IPS-18a (cell line): ENCODE measurements around the gene CHD6.

Experiments
- H3K27ac ChIP-seq: one replicate; pipeline ENCODE4 v1.5.1; 2013; ENCODE audit warnings: low read length
- H3K27me3 ChIP-seq: one replicate; pipeline ENCODE4 v1.6.1; 2013; ENCODE audit warnings: mild to moderate bottlenecking, low read length; ENCODE audit not compliant: control insufficient read depth, insufficient read depth
- H3K36me3 ChIP-seq: one replicate; pipeline ENCODE4 v1.6.1; 2013; ENCODE audit warnings: low read depth, low read length; ENCODE audit not compliant: control insufficient read depth
- H3K4me1 ChIP-seq: one replicate; pipeline ENCODE4 v1.6.1; 2013; ENCODE audit warnings: low read depth, low read length; ENCODE audit not compliant: control insufficient read depth
- H3K4me3 ChIP-seq: one replicate; pipeline ENCODE4 v1.5.1; 2013; ENCODE audit warnings: low read length
- H3K9ac ChIP-seq: one replicate; pipeline ENCODE4 v1.6.1; 2013; ENCODE audit warnings: mild to moderate bottlenecking, low read length, moderate library complexity
- H3K9me3 ChIP-seq: one replicate; pipeline ENCODE4 v1.6.1; 2013; ENCODE audit warnings: low read depth, low read length; ENCODE audit not compliant: control insufficient read depth

CHD6 gene

DNA sequence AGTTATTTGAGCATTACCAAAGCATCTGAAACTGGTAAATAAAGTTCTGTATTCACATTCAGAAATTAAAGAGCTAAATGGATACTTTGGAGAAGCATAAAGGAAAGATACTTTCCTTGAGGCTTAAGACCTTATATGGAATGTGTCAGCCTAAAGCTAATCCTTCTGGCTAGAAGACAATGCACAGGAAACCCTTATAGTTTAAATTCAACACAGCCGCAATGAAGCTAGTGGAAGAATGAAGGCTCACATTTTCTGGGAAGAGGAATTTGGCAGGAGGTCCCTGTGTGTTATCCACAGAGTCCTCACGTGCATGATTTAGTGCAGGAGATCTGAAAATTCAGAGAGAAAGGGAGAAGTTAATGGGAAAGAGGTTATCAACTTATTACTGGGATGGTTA, 21.5 kb upstream of the CHD6 start:
- no peak overlapping the region for H3K4me3 ChIP-seq
- no peak overlapping the region for H3K27ac ChIP-seq
- no peaks in the 10 kb centered on the region for H3K36me3 ChIP-seq
- H3K4me1 ChIP-seq = peaks cover 7% of the 10 kb centered on the region
- H3K9me3 ChIP-seq = no peaks in the 10 kb centered on the region
- no peaks in the 10 kb centered on the region for H3K27me3 ChIP-seq
- no peak overlapping the region for H3K9ac ChIP-seq

DNA sequence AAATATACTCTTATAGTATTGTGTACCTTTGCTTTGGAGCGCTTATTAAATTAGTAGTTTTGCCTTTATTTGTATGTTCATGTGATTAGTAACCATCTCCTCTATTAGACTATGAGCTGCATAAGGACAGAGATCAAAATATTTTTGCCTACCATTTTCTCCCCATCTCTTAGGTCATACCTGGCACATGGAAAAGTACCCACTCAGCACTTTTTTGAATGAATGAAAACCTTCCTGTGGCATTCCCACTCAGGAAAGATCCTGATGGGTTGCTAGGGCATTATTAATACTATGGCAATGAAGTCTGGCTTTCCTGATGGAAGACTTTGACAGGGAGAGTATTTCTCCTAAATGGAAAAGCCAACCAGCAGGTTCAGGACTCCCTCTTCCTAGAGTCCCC, 20.3 kb upstream of the CHD6 start:
- Histone ChIP-seq H3K27ac (no peak overlapping the region), H3K36me3 (no peaks in the 10 kb centered on the region), H3K9me3 (no peaks in the 10 kb centered on the region), H3K9ac (no peak overlapping the region), H3K27me3 (no peaks in the 10 kb centered on the region), H3K4me1 (peaks cover 7% of the 10 kb centered on the region), H3K4me3 (no peak overlapping the region)

DNA sequence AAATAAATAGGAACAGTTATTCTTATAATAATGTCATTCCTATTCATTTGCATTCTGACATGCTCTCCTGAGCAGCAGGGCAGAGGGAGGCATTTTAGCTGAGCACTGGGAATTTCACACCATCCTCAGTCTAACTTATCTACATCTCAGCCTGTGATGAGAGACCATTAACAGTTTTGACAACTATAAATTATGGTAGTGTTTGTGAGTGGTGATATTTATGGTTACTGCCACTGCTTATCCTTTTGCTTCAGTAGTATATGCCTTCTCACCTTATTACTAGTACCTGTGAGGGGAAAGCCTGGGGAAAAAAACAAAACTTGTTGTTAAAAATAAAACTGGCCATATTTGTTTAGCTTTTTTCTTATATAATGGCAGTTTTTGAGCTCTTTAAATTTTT, 17.0 kb upstream of the CHD6 start:
- Histone ChIP-seq H3K27me3 (no peaks in the 10 kb centered on the region), H3K4me1 (peaks cover 7% of the 10 kb centered on the region), H3K9me3 (no peaks in the 10 kb centered on the region), H3K9ac (no peak overlapping the region), H3K36me3 (no peaks in the 10 kb centered on the region), H3K4me3 (no peak overlapping the region), H3K27ac (no peak overlapping the region)

DNA sequence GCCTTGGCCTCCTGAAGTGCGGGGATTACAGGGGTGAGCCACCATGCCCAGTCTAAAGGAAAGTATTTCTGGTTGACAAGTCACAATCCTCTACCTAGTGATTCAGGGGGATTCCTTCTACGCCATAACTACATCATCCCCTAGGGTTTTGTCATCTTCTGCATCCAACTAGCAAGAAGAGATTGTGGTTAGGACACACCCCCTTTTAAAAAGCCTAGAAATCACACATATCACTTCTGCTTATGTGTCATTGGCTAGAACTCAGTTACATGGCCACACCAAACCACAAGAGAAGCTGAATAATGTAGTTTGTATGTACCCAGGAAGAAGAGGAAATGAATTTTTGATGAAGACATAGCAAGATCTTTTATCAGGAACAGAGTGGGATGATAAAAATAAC, 14.7 kb upstream of the CHD6 start:
- Histone ChIP-seq H3K4me1 (peaks cover 4% of the 10 kb centered on the region), H3K36me3 (no peaks in the 10 kb centered on the region), H3K27me3 (no peaks in the 10 kb centered on the region), H3K9ac (no peak overlapping the region), H3K27ac (no peak overlapping the region), H3K4me3 (no peak overlapping the region), H3K9me3 (no peaks in the 10 kb centered on the region)

DNA sequence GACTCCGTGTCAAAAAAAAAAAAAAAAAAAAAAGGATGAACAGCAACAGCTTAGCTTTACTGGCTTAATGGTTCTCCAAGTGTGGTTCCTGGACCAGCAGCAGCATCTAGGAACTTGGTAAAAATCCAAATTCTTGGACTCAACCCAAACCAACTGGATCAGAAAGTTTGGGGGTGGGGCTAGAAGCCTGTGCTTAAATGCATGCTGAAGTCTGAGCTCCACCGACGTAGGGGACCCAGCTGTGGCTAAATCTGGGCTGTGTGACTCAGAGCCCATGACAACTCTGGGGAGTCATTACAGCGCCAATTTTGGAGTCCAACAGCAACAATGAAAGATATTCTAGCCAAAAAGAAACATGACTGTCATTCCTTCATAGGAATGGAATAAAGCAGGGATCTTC, 13.6 kb upstream of the CHD6 start:
- H3K36me3 ChIP-seq = no peaks in the 10 kb centered on the region
- peaks cover 8% of the 10 kb centered on the region for H3K4me1 ChIP-seq
- no peaks in the 10 kb centered on the region for H3K9me3 ChIP-seq
- H3K9ac ChIP-seq = no peak overlapping the region
- no peak overlapping the region for H3K4me3 ChIP-seq
- no peak overlapping the region for H3K27ac ChIP-seq
- H3K27me3 ChIP-seq = no peaks in the 10 kb centered on the region

DNA sequence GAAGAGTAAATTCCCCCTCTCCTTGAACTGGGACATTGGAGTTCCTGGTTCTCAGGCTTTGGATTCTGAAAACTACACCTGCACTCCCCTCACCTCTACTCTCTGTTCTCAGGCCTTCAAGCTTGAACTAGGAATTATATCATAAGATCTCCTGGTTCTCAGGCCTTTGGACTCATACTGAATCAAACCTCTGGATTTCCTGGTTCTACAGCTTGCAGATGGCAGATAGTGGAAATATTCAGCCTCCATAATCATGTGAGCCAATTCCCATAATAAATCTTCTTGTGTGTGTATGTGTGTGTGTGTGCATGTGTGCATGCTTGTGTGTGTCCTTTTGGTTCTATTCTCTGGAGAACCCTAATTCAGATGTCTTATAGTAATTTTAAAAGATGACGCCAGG, 12.7 kb upstream of the CHD6 start:
- Histone ChIP-seq H3K36me3 (no peaks in the 10 kb centered on the region), H3K9me3 (no peaks in the 10 kb centered on the region), H3K4me1 (peaks cover 8% of the 10 kb centered on the region), H3K27me3 (no peaks in the 10 kb centered on the region), H3K9ac (no peak overlapping the region), H3K4me3 (no peak overlapping the region), H3K27ac (no peak overlapping the region)

DNA sequence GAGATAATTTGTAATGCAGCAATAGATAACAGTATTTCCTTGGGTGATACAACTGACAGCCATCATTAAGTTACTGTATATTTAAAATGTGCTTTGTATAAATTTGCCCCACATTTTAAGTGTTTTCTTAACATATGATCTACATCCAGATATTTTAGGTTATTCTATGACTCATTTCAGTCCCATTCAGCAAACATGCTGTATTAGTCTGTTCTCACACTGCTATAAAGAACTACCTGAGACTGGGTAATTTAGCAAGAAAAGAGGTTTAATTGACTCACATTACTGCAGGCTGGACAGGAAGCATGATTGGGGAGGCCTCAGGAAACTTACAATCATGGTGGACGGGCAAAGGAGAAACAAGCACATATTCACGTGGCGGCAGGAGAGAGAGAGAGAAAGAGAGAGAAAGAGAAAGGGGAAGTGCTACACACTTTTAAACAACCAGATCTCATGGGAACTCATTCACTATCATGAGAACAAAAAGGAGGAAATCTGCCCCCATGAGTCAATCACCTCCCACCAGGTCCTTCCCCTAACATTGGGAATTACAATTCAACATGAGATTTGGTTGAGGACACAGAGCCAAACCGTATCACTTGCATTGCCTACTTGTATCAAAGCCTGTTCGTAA, 9.6 kb upstream of the CHD6 start:
- Histone ChIP-seq H3K9me3 (no peaks in the 10 kb centered on the region), H3K9ac (no peak overlapping the region), H3K4me3 (no peak overlapping the region), H3K36me3 (no peaks in the 10 kb centered on the region), H3K27ac (no peak overlapping the region), H3K4me1 (peaks cover 8% of the 10 kb centered on the region), H3K27me3 (no peaks in the 10 kb centered on the region)

DNA sequence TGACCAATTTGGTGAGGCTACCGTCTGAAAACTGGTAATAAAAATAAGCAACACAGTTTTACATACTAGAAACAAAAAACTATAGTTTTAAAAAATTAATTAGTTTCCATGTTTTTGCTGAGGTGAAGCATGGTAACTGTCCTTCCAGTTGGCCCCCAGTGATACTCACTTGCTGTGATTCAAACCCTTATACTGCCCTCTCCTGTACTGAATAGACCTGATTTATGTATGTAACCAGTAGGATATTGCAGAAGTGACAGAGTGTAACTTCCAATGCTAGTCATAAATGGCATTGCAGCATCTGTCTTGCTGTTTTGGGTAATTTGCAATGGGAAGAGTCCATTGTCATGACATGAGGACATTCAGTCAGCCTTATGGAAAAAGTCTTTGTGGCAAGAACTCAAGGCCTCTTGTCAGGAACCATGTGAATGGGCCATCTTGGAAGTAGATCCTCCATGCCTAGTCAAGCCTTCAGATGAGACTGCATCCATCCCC, 8.9 kb upstream of the CHD6 start:
- H3K9ac ChIP-seq = no peak overlapping the region
- H3K27me3 ChIP-seq = no peaks in the 10 kb centered on the region
- no peaks in the 10 kb centered on the region for H3K9me3 ChIP-seq
- H3K36me3 ChIP-seq = no peaks in the 10 kb centered on the region
- H3K4me3 ChIP-seq = no peak overlapping the region
- no peak overlapping the region for H3K27ac ChIP-seq
- peaks cover 8% of the 10 kb centered on the region for H3K4me1 ChIP-seq

DNA sequence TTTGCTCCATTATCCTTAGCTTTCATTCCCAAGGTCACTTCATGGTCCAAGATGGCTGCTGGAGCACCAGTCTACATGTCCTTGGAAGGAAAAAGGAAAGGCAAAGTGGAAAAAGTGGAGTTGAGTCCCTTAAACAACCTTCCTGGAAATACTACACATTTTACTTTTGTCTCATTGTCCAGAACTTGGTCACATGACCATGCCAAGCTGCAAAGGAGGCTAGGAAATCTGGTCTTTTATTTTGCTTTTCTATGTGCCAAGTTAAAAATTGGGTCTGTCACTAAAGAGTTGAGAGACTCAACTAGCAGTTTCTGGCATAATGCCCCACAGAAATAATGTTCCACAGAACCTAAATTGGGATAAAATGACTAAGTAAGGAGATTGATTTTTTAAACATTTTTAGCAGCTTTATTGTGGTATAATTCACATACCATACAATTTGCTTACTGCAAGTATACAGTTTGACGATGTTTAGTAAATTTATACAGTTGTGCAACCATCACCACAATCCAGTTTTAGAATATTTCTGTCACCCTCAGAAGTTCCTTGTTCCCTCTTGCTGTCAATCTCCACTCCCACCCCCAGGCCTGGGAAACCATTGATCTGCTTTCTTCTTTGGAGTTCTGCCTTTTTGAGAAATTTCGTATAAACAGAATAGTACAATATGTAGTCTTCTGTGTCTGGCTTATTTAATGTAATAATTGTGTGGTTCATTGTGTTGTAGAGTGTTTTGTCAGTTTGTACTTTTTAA, 5.6 kb upstream of the CHD6 start:
- no peaks in the 10 kb centered on the region for H3K27me3 ChIP-seq
- H3K27ac ChIP-seq = no peak overlapping the region
- no peak overlapping the region for H3K9ac ChIP-seq
- H3K36me3 ChIP-seq = no peaks in the 10 kb centered on the region
- no peak overlapping the region for H3K4me3 ChIP-seq
- H3K4me1 ChIP-seq = peaks cover 15% of the 10 kb centered on the region
- no peaks in the 10 kb centered on the region for H3K9me3 ChIP-seq

DNA sequence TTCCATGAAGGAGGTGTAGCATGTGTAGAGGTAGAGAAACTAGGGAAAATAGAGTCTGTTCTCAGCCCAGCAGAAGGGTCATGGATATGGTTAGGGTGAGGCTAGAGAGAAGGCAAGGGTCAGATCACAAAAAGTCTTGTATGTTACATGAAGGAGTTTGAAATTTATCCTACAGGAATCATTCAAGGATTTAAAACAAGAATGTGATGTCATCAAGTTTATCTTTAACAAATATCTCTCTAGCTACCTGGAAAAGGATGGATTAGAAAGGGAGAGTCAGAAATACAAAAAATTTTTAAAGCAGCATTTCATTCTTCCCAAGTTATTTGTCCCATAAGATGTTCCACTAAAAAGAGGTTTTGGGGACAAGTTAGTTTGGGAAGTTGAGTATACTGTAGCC, 4.4 kb upstream of the CHD6 start:
- H3K27me3 ChIP-seq = no peaks in the 10 kb centered on the region
- no peaks in the 10 kb centered on the region for H3K36me3 ChIP-seq
- no peak overlapping the region for H3K27ac ChIP-seq
- peaks cover 8% of the 10 kb centered on the region for H3K4me1 ChIP-seq
- H3K9ac ChIP-seq = no peak overlapping the region
- no peak overlapping the region for H3K4me3 ChIP-seq
- H3K9me3 ChIP-seq = no peaks in the 10 kb centered on the region

DNA sequence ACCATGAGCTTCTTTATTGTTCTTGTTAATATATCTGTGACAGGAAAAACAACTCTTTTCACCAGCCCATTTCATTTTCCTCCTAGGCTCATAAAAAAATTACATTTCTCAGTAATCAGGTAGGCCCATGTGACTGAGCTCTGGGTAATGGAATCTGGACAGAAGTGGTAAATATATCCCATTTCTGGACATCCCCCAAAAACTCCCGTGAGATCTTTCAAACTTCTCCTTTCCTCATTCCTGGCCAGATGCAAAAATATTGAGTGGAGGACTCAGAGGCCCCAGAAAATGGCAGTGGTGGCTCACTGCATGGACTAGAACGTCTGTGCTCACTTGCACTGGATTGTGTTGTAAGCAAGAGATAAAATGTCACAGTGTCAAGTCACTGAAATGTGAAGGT, 3.8 kb upstream of the CHD6 start:
- Histone ChIP-seq H3K9ac (no peak overlapping the region), H3K27ac (no peak overlapping the region), H3K4me1 (peaks cover 10% of the 10 kb centered on the region), H3K9me3 (no peaks in the 10 kb centered on the region), H3K36me3 (no peaks in the 10 kb centered on the region), H3K27me3 (no peaks in the 10 kb centered on the region), H3K4me3 (no peak overlapping the region)

DNA sequence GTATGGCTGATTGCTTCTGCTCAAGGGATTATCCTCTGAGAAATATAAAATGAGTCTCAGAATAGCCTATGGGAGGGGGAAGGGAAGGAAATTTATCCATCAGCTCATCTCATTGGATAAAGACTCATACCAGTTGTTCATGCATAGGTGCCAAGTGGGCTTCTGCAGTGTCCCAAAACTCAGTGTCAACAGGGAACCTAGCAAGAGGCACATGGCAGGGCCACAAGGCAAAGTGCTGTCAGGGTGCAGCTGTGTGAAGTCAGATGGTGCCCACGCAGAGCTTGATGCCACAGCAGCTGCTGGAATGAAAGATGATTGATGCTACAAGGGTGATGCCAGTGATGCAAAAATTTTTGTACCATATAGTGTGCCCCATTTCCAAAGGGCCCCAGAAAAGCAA, 3.2 kb upstream of the CHD6 start:
- Histone ChIP-seq H3K27ac (no peak overlapping the region), H3K36me3 (no peaks in the 10 kb centered on the region), H3K9ac (no peak overlapping the region), H3K4me3 (no peak overlapping the region), H3K27me3 (no peaks in the 10 kb centered on the region), H3K9me3 (no peaks in the 10 kb centered on the region), H3K4me1 (peaks cover 16% of the 10 kb centered on the region)
